ENCODE results near the gene ELMO2. TPM values are rescaled to one million over a fixed set of nuclear protein-coding genes. Genes with fewer than 3 reads are reported as not detected.

ELMO2 gene
- total and polyA plus RNA-seq, 2 experiments from 2014 or later: 38.0 to 38.7 TPM

DNA sequence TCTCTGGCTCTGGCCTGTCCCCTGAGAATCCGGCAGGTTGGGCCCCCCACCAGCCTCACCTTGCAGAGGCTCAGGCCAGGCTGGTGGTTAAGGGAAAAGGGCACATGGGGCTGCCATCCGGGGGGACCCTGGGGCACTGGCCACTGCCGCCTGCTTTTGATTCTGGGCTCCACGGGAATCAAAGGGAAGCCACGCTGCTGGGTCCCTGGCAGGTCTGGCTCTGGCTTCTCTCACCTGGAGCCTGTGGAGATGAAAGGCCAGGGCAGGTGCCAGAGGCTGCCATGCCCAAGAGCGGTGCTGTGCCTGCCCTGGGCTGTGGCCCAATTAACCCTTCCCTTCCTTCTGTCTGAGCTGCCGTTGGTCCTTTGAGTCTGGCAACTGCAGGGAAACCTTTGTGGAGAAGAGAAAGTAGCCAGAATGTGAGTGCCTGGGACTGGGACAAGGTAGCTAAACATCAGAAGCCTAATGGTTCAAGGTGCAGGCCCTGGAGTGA lies 88.7 kb downstream of the ELMO2 start:
- H3K36me3 ChIP-seq: no peaks in the 10 kb centered on the region
- H3K9me3 ChIP-seq (ENCODE audit: low read depth): no peaks in the 10 kb centered on the region
- TF ChIP-seq, protein P1, sequence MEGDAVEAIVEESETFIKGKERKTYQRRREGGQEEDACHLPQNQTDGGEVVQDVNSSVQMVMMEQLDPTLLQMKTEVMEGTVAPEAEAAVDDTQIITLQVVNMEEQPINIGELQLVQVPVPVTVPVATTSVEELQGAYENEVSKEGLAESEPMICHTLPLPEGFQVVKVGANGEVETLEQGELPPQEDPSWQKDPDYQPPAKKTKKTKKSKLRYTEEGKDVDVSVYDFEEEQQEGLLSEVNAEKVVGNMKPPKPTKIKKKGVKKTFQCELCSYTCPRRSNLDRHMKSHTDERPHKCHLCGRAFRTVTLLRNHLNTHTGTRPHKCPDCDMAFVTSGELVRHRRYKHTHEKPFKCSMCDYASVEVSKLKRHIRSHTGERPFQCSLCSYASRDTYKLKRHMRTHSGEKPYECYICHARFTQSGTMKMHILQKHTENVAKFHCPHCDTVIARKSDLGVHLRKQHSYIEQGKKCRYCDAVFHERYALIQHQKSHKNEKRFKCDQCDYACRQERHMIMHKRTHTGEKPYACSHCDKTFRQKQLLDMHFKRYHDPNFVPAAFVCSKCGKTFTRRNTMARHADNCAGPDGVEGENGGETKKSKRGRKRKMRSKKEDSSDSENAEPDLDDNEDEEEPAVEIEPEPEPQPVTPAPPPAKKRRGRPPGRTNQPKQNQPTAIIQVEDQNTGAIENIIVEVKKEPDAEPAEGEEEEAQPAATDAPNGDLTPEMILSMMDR (IDR thresholded peaks at IDR 0.05; ENCODE audit: low read depth, low read length): no peak
- H3K27ac ChIP-seq: no peak overlapping the region
- H3K4me3 ChIP-seq: no peak overlapping the region
- peaks cover 11% of the 10 kb centered on the region for H3K27me3 ChIP-seq
- H3K4me1 ChIP-seq (ENCODE audit: low read depth): no peaks in the 10 kb centered on the region
- DNase-seq (ENCODE audit: low read depth in 1 of 2, low spot score in 1 of 2): no peak

DNA sequence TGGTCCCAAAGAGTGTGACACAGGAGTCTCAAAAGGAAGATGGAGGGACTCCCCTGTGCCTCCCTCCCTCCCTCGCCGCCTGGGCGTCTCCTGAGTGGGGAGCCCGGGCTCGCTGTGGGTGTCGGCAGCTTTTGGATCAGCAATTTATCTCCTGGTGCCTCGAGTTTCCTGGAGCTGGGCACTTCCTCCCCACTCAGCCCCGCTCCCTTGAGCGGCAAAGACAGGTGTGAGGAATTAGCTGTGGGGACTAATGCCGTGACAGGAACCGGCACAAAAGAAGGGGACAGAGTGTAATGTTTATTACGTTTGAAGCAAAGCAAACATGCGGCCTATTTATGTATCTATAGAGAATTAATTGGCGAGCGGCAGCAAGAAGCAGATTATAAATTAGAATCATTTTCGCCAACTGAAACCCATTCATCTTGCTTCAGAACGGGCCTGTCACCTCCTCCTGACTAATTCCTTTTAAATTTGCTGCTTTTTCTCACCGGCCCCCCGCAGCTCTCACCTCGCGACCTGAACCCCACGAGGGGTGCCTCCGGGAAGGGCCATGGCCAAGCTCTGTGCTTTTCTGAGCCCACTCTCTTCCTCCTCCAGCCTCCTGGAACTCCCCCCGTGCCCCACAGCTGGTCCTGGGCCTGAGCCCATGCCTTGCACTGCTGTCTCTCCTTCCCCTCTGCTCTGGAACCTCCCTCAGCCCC lies 89.3 kb downstream of the ELMO2 start:
- Histone ChIP-seq H3K27me3 (peaks cover 17% of the 10 kb centered on the region), H3K9me3 (ENCODE audit: low read depth) (no peaks in the 10 kb centered on the region), H3K4me3 (no peak overlapping the region), H3K27ac (no peak overlapping the region), H3K4me1 (ENCODE audit: low read depth) (no peaks in the 10 kb centered on the region), H3K36me3 (no peaks in the 10 kb centered on the region)
- no peak for DNase-seq (ENCODE audit: low read depth in 1 of 2, low spot score in 1 of 2)
- TF ChIP-seq, protein P1 (IDR thresholded peaks at IDR 0.05; ENCODE audit: low read depth, low read length): no peak

Other genes starting within 250 kb of the ELMO2 start
- gene CDH22, start 98.1 kb downstream of the ELMO2 start, total RNA-seq: not detected in 2 replicates
- gene CDH22, start 98.1 kb downstream of the ELMO2 start, polyA plus RNA-seq: not detected in 2 replicates
- 9.4 and 13.4 TPM in 2 replicates for gene ZNF334, start 106.9 kb upstream of the ELMO2 start, total RNA-seq
- gene ZNF334, start 106.9 kb upstream of the ELMO2 start, polyA plus RNA-seq: 10.9 and 12.6 TPM in 2 replicates
- gene OCSTAMP, start 144.0 kb upstream of the ELMO2 start, total RNA-seq: not detected in 2 replicates
- gene OCSTAMP, start 144.0 kb upstream of the ELMO2 start, polyA plus RNA-seq: not detected in 2 replicates
- gene SLC13A3, start 244.8 kb upstream of the ELMO2 start, total RNA-seq: 2.5 and 3.9 TPM in 2 replicates
- gene SLC13A3, start 244.8 kb upstream of the ELMO2 start, polyA plus RNA-seq: 2.1 and 3.5 TPM in 2 replicates